H4 (cell line): ENCODE results near the gene C1orf159. TPM values are rescaled to one million over a fixed set of nuclear protein-coding genes. Genes with fewer than 3 reads are reported as not detected.
"Not testable (repeated sequence)": the region's sequence is repeated elsewhere in the genome, so short reads cannot be mapped to it uniquely, and the experiment has no call there.

Source experiments
- DNase-seq: peaks from one replicate; pipeline ENCODE4 v3.0.0-alpha.2; 2015; ENCODE audit warnings: low spot score
- total RNA-seq: library from RNA; depleted of rRNA; stranded (reverse); fragments of >200 nt; shearing (Covaris generic); gene quantifications from 2 replicates; pipeline ENCODE4 v1.2.3, GENCODE V29; 2014

Gene C1orf159
- total RNA-seq, 1 experiment from 2014 or later = 11.8 TPM

GRCh38 chr1:1081311-1082238, 34.3 kb downstream of the C1orf159 start:
- DNase-seq = no peak

- DNase-seq = no peak
Observed at GRCh38 chr1:1080951-1081310, 35.0 kb downstream of the C1orf159 start.

- DNase-seq = peak; percentile 82
Observed at GRCh38 chr1:1080122-1080757, 35.6 kb downstream of the C1orf159 start.

- peak; percentile 98 for DNase-seq
Observed at GRCh38 chr1:1079408-1080121, 36.3 kb downstream of the C1orf159 start.

- DNase-seq = not testable (repeated sequence)
Observed at GRCh38 chr1:1077396-1077795, 38.5 kb downstream of the C1orf159 start.

GRCh38 chr1:1075148-1075935, 40.5 kb downstream of the C1orf159 start:
- no peak for DNase-seq

GRCh38 chr1:1074631-1075147, 41.2 kb downstream of the C1orf159 start:
- DNase-seq = no peak

GRCh38 chr1:1073743-1074587, 41.9 kb downstream of the C1orf159 start, which contains the start of gene RNF223:
RNF223 (minus strand) TSS chr1:1074306; CDS start chr1:1072566, 1,740 bp downstream.
- DNase-seq = no peak

GRCh38 chr1:1072849-1073742, 42.8 kb downstream of the C1orf159 start:
- no peak for DNase-seq

GRCh38 chr1:1072299-1072848, 43.5 kb downstream of the C1orf159 start:
- DNase-seq = no peak

GRCh38 chr1:1071486-1072298, 44.2 kb downstream of the C1orf159 start:
- DNase-seq = no peak

- no peak for DNase-seq
Observed at GRCh38 chr1:1069711-1070676, 45.9 kb downstream of the C1orf159 start.

GRCh38 chr1:1069056-1069710, 46.7 kb downstream of the C1orf159 start:
- peak; percentile 81 for DNase-seq

- no peak for DNase-seq
Observed at GRCh38 chr1:1068517-1069055, 47.3 kb downstream of the C1orf159 start.

GRCh38 chr1:1067860-1068516, 47.9 kb downstream of the C1orf159 start:
- no peak for DNase-seq
